H9 (cell line): Measurements from ENCODE around the gene SAG. TPM values are rescaled to one million over a fixed set of nuclear protein-coding genes. Genes with fewer than 3 reads are reported as not detected.

ENCODE experiments used
- DNase-seq: peaks from one replicate; pipeline ENCODE4 v3.0.0-alpha.2; 2017
- H2AFZ ChIP-seq: one replicate; pipeline ENCODE4 v1.6.1; 2013; ENCODE audit warnings: mild to moderate bottlenecking, low read length, control low read depth, moderate library complexity
- H2AK5ac ChIP-seq: 2 replicates; pipeline ENCODE4 v1.6.1; 2013; ENCODE audit warnings: low read length, control low read depth, mixed read lengths; ENCODE audit not compliant: insufficient read length
- H2BK120ac ChIP-seq: one replicate; pipeline ENCODE4 v1.6.1; 2013; ENCODE audit warnings: low read depth, mild to moderate bottlenecking, low read length, control low read depth, inconsistent platforms; ENCODE audit not compliant: poor library complexity, severe bottlenecking
- H2BK12ac ChIP-seq: 2 replicates; pipeline ENCODE4 v1.6.1; 2013; ENCODE audit warnings: low read length, control low read depth, mixed read lengths, low read depth; ENCODE audit not compliant: insufficient read length
- H2BK15ac ChIP-seq: 2 replicates; pipeline ENCODE4 v1.6.1; 2013; ENCODE audit warnings: low read depth, low read length, control low read depth
- H2BK20ac ChIP-seq: one replicate; pipeline ENCODE4 v1.6.1; 2013; ENCODE audit warnings: low read depth, mild to moderate bottlenecking, low read length, control low read depth, inconsistent platforms; ENCODE audit not compliant: poor library complexity, severe bottlenecking
- H2BK5ac ChIP-seq: 2 replicates; pipeline ENCODE4 v1.6.1; 2013; ENCODE audit warnings: low read length, control low read depth, mixed read lengths; ENCODE audit not compliant: insufficient read length
- H3K14ac ChIP-seq: 2 replicates; pipeline ENCODE4 v1.6.1; 2013; ENCODE audit warnings: low read length, control low read depth; ENCODE audit not compliant: insufficient read depth
- H3K18ac ChIP-seq: 2 replicates; pipeline ENCODE4 v1.6.1; 2013; ENCODE audit warnings: low read depth, mild to moderate bottlenecking, mixed read lengths, low read length, control low read depth; ENCODE audit not compliant: insufficient read length
- H3K23ac ChIP-seq: 2 replicates; pipeline ENCODE4 v1.6.1; 2013; ENCODE audit warnings: low read length, control low read depth, mixed read lengths, low read depth; ENCODE audit not compliant: insufficient read length
- H3K23me2 ChIP-seq: 2 replicates; pipeline ENCODE4 v1.6.1; 2013; ENCODE audit warnings: low read depth, mild to moderate bottlenecking, mixed read lengths, low read length, control low read depth; ENCODE audit not compliant: insufficient read length, poor library complexity, severe bottlenecking
- H3K27ac ChIP-seq: 2 replicates; pipeline ENCODE4 v1.5.1; 2013; ENCODE audit warnings: low read length, control low read depth, mixed read lengths, low read depth; ENCODE audit not compliant: insufficient read length
- H3K27me3 ChIP-seq: 2 replicates; pipeline ENCODE4 v1.6.1; 2013; ENCODE audit warnings: low read length, control low read depth, inconsistent platforms; ENCODE audit not compliant: insufficient read depth
- H3K4ac ChIP-seq: 2 replicates; pipeline ENCODE4 v1.6.1; 2013; ENCODE audit warnings: low read depth, mild to moderate bottlenecking, control low read depth, inconsistent platforms, low read length, moderate library complexity
- H3K4me1 ChIP-seq: 2 replicates; pipeline ENCODE4 v1.6.1; 2013; ENCODE audit warnings: low read length, control low read depth, inconsistent platforms; ENCODE audit not compliant: insufficient read depth
- H3K4me2 ChIP-seq: 2 replicates; pipeline ENCODE4 v1.6.1; 2013; ENCODE audit warnings: low read length, control low read depth, mixed read lengths; ENCODE audit not compliant: insufficient read length, insufficient read depth
- H3K56ac ChIP-seq: 2 replicates; pipeline ENCODE4 v1.6.1; 2013; ENCODE audit warnings: low read depth, mild to moderate bottlenecking, mixed read lengths, low read length, control low read depth; ENCODE audit not compliant: insufficient read length
- H3K79me1 ChIP-seq: 2 replicates; pipeline ENCODE4 v1.6.1; 2013; ENCODE audit warnings: low read depth, mild to moderate bottlenecking, moderate library complexity, low read length, control low read depth, inconsistent platforms; ENCODE audit not compliant: insufficient read depth, poor library complexity, severe bottlenecking
- H3K79me2 ChIP-seq: 2 replicates; pipeline ENCODE4 v1.6.1; 2013; ENCODE audit warnings: low read length, control low read depth, inconsistent platforms; ENCODE audit not compliant: insufficient read depth
- H3K9ac ChIP-seq: 2 replicates; pipeline ENCODE4 v1.6.1; 2013; ENCODE audit warnings: low read length, control low read depth, mixed read lengths; ENCODE audit not compliant: insufficient read length; ENCODE audit errors: extremely low read depth
- H3K9me3 ChIP-seq: one replicate; pipeline ENCODE4 v1.6.1; 2013; ENCODE audit warnings: low read depth, low read length, inconsistent platforms; ENCODE audit not compliant: control insufficient read depth
- H3T11ph ChIP-seq: one replicate; pipeline ENCODE4 v1.6.1; 2013; ENCODE audit warnings: mild to moderate bottlenecking, low read length, control low read depth, inconsistent platforms
- H4K20me1 ChIP-seq: one replicate; pipeline ENCODE4 v1.6.1; 2013; ENCODE audit not compliant: control insufficient read depth, insufficient read length, insufficient read depth
- H4K5ac ChIP-seq: 2 replicates; pipeline ENCODE4 v1.6.1; 2013; ENCODE audit warnings: low read depth, mild to moderate bottlenecking, mixed read lengths, low read length, control low read depth; ENCODE audit not compliant: insufficient read length
- H4K8ac ChIP-seq: replicated peaks from 2 replicates; pipeline ENCODE4 v1.6.1; 2013; ENCODE audit warnings: low read length, control low read depth, mixed read lengths, low read depth; ENCODE audit not compliant: insufficient read length
- H4K91ac ChIP-seq: 2 replicates; pipeline ENCODE4 v1.6.1; 2013; ENCODE audit warnings: low read depth, mild to moderate bottlenecking, moderate library complexity, mixed read lengths, low read length, control low read depth; ENCODE audit not compliant: insufficient read length
- H3K27ac Mint-ChIP-seq, 3 experiments: 2 replicates in 2 of 3; 3 replicates in 1 of 3; pipeline ENCODE4 v1.8.0; 2020 to 2021; ENCODE audit warnings: mixed read lengths in 3 of 3, mild to moderate bottlenecking in 1 of 3, moderate library complexity in 1 of 3
- H3K27me3 Mint-ChIP-seq: 2 replicates; pipeline ENCODE4 v1.8.0; 2021; ENCODE audit warnings: low read depth, mild to moderate bottlenecking, moderate library complexity, mixed read lengths
- H3K36me3 Mint-ChIP-seq, 3 experiments: 2 replicates in 2 of 3; 3 replicates in 1 of 3; pipeline ENCODE4 v1.8.0; 2020 to 2021; ENCODE audit warnings: low read depth in 3 of 3, mixed read lengths in 3 of 3; ENCODE audit not compliant: insufficient read depth in 1 of 3
- H3K4me1 Mint-ChIP-seq, 2 experiments: 2 replicates each; pipeline ENCODE4 v1.8.0; 2020; ENCODE audit warnings: mixed read lengths in 2 of 2
- H3K4me3 Mint-ChIP-seq, 2 experiments: 2 replicates in 1 of 2; 3 replicates in 1 of 2; pipeline ENCODE4 v1.8.0; 2020 to 2021; ENCODE audit warnings: mild to moderate bottlenecking in 2 of 2, mixed read lengths in 2 of 2, moderate library complexity in 1 of 2
- H3K9me3 Mint-ChIP-seq, 2 experiments: 2 replicates in 1 of 2; 3 replicates in 1 of 2; pipeline ENCODE4 v1.8.0; 2020; ENCODE audit warnings: mild to moderate bottlenecking in 2 of 2, mixed read lengths in 2 of 2, moderate library complexity in 1 of 2
- WGBS: extraction: QIAGEN DNeasy Blood & Tissue Kit; methylation state at CpG from one replicate; pipeline ENCODE4 v1.1.7; 2013; ENCODE audit warnings: missing lambda C conversion rate, low lambda C conversion rate, mixed read lengths; ENCODE audit not compliant: insufficient read length; ENCODE audit errors: extremely low coverage; 5-methylcytosine and 5-hydroxymethylcytosine counted together
- total RNA-seq: library from RNA; stranded (reverse); gene quantifications from 2 replicates; pipeline ENCODE4 v1.2.1, GENCODE V29; 2021
- TF ChIP-seq, protein P1 (sequence below): fragments of 200-600 bp; sonication (generic); conservative IDR thresholded peaks from 3 replicates; pipeline ENCODE4 v1.8.0; 2021; ENCODE audit warnings: antibody characterized with exemption, mild to moderate bottlenecking

Gene SAG
- total RNA-seq, 1 experiment from 2014 or later: not detected

DNA sequence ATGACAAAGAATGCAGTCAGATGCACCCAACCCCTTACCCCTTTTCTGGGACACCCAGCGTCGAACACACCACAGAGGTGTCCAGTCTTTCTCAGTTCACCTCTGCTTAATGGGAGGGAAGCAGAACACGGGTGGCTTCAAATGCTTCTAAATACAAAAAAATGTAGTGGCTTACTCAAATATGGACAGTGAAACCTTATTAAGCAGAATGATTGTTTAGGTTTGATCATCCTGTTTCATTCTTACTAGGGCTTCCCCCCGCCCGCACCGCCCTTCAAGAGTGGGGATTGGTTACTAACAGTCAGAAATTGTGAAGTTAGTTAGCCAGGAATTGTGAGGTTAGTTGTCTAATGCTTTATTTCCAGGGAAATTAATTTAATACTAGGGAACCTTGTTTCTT is 34.5 kb upstream of the SAG start:
- Histone ChIP-seq H2BK5ac (no peak overlapping the region), H3K79me1 (no peaks in the 10 kb centered on the region), H3K18ac (no peak overlapping the region), H3K79me2 (no peaks in the 10 kb centered on the region), H3K56ac (no peak overlapping the region), H4K20me1 (no peaks in the 10 kb centered on the region), H3K23ac (no peak overlapping the region), H3K27me3 (no peaks in the 10 kb centered on the region), H4K5ac (no peak overlapping the region), H3K27ac (no peak overlapping the region), H2BK120ac (no peak overlapping the region), H3K9me3 (no peaks in the 10 kb centered on the region), H3K4me2 (no peak overlapping the region), H2AFZ (no peak overlapping the region), H4K8ac (no peak overlapping the region), H3K4me1 (no peaks in the 10 kb centered on the region), H3K9ac (no peak overlapping the region), H2AK5ac (no peak overlapping the region), H3K4ac (no peak overlapping the region), H2BK20ac (no peak overlapping the region), H3K23me2 (no peaks in the 10 kb centered on the region), H2BK15ac (no peak overlapping the region), H4K91ac (no peak overlapping the region), H2BK12ac (no peak overlapping the region), H3K14ac (no peak overlapping the region), H3T11ph (no peak overlapping the region)
- Mint-ChIP-seq H3K4me3 (no peak overlapping the region), H3K27ac (no peak overlapping the region), H3K4me1 (no peaks in the 10 kb centered on the region), H3K27me3 (no peaks in the 10 kb centered on the region), H3K36me3 (peaks cover 25 to 92% (median 82%) of the 10 kb centered on the region in 3 experiments), H3K9me3 (no peaks in the 10 kb centered on the region)
- whole genome bisulfite sequencing: no CpG with 5 or more reads among the region's 6 CpGs
- no peak for DNase-seq
- TF ChIP-seq, protein P1, sequence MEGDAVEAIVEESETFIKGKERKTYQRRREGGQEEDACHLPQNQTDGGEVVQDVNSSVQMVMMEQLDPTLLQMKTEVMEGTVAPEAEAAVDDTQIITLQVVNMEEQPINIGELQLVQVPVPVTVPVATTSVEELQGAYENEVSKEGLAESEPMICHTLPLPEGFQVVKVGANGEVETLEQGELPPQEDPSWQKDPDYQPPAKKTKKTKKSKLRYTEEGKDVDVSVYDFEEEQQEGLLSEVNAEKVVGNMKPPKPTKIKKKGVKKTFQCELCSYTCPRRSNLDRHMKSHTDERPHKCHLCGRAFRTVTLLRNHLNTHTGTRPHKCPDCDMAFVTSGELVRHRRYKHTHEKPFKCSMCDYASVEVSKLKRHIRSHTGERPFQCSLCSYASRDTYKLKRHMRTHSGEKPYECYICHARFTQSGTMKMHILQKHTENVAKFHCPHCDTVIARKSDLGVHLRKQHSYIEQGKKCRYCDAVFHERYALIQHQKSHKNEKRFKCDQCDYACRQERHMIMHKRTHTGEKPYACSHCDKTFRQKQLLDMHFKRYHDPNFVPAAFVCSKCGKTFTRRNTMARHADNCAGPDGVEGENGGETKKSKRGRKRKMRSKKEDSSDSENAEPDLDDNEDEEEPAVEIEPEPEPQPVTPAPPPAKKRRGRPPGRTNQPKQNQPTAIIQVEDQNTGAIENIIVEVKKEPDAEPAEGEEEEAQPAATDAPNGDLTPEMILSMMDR: no peak
